ENCODE data around the gene SMURF1.

DNA sequence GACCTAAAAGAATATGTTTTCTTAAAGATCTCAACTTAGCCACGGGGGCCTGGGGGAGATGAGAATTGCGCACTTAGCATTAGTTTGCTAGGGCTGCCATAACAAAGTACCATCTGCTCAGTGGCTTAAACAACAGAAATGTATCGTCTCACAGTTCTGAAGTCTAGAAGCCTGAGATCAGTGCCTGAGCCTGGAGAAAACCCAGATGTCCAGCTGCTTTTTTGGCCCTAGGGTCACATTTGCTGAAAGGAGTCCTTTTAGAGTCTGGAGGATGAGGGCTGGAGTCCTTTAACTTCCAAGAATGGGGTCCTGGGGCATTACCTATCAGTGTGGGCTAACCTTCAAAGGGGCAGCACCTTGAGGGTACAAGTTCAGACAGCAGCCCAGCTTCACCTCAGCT is 48.2 kb downstream of the SMURF1 start:
- TF ChIP-seq EP300 (IDR thresholded peaks at IDR 0.05) = no peak
- no peak for TF ChIP-seq CTCF (IDR thresholded peaks at IDR 0.05)
- TF ChIP-seq POLR2AphosphoS5 (IDR thresholded peaks at IDR 0.05) = no peak
